Transverse colon (tissue), 4 donors: Measurements from ENCODE around the gene TMEM233.

Experiments
- CTCF ChIP-seq, 5 experiments: fragments of 200-600 bp in 3 of 5; fragments of 450-650 bp in 2 of 5; sonication (generic) in 3 of 5; IDR thresholded peaks; 1 replicate in 2 of 5; 2 replicates in 3 of 5; pipeline ENCODE4 v1.5.1; 2016 to 2017; ENCODE audit warnings: antibody characterized with exemption in 5 of 5, inconsistent platforms in 3 of 5, mild to moderate bottlenecking in 2 of 5, moderate library complexity in 1 of 5
- EP300 ChIP-seq: sonication (generic); formaldehyde crosslinking; IDR thresholded peaks from one replicate; pipeline ENCODE4 v1.6.1; 2017; ENCODE audit warnings: antibody characterized with exemption, low read depth
- POLR2A ChIP-seq: fragments of 450-650 bp; IDR thresholded peaks from one replicate; pipeline ENCODE4 v1.6.1; 2016; ENCODE audit warnings: antibody characterized with exemption, mild to moderate bottlenecking, moderate library complexity
- POLR2AphosphoS5 ChIP-seq, 3 donors: sonication (generic); formaldehyde crosslinking; IDR thresholded peaks; one replicate each; pipeline ENCODE4 v1.6.1; 2016; ENCODE audit warnings: antibody characterized with exemption in 3 of 3

GRCh38 chr12:119621878-119622277 is 28.3 kb downstream of the TMEM233 start:
- TF ChIP-seq CTCF (IDR thresholded peaks at IDR 0.05) (no peak), POLR2A (no peak), POLR2AphosphoS5 (IDR thresholded peaks at IDR 0.05) (no peak), EP300 (no peak)
